Stimulated activated CD8-positive, alpha-beta memory T cell treated with anti-CD3 and anti-CD28 coated beads, Interleukin-7, amount 100 ng/mL, for 4 hours (primary cell): Measurements from ENCODE around the gene KCNJ6.
"Not testable (repeated sequence)": the region's sequence is repeated elsewhere in the genome, so short reads cannot be mapped to it uniquely, and the experiment has no call there.

Experiments used
- DNase-seq, 2 donors: peaks; one replicate each; pipeline ENCODE4 v3.0.0-alpha.2; 2020; ENCODE audit warnings: low read depth in 2 of 2

KCNJ6 gene

GRCh38 chr21:37601915-37602314, 314.3 kb downstream of the KCNJ6 start:
- no peak for DNase-seq

GRCh38 chr21:37601027-37601426, 315.2 kb downstream of the KCNJ6 start:
- no peak for DNase-seq

- no peak for DNase-seq
These were observed 320.3 kb downstream of the KCNJ6 start for GRCh38 chr21:37595944-37596343.

GRCh38 chr21:37594472-37594951, 321.7 kb downstream of the KCNJ6 start:
- no peak for DNase-seq

- no peak for DNase-seq
These were observed 322.4 kb downstream of the KCNJ6 start for GRCh38 chr21:37593740-37594471.

- no peak for DNase-seq
These were observed 323.2 kb downstream of the KCNJ6 start for GRCh38 chr21:37593015-37593414.

GRCh38 chr21:37592496-37592895, 323.8 kb downstream of the KCNJ6 start:
- no peak for DNase-seq

GRCh38 chr21:37591994-37592393, 324.3 kb downstream of the KCNJ6 start:
- not testable (repeated sequence) for DNase-seq

- DNase-seq, result not testable (repeated sequence)
These were observed 325.4 kb downstream of the KCNJ6 start for GRCh38 chr21:37590836-37591235.

- not testable (repeated sequence) for DNase-seq
These were observed 327.6 kb downstream of the KCNJ6 start for GRCh38 chr21:37588644-37589043.

GRCh38 chr21:37587635-37588177, 328.6 kb downstream of the KCNJ6 start:
- no peak for DNase-seq

GRCh38 chr21:37587203-37587602, 329.1 kb downstream of the KCNJ6 start:
- DNase-seq, result no peak

GRCh38 chr21:37582590-37582989, 333.7 kb downstream of the KCNJ6 start:
- DNase-seq, result no peak

- no peak for DNase-seq
These were observed 335.6 kb downstream of the KCNJ6 start for GRCh38 chr21:37580666-37581065.

GRCh38 chr21:37579356-37579755, 336.9 kb downstream of the KCNJ6 start:
- DNase-seq, result no peak

GRCh38 chr21:37578471-37579126, 337.7 kb downstream of the KCNJ6 start:
- no peak for DNase-seq

- not testable (repeated sequence) for DNase-seq
These were observed 339.3 kb downstream of the KCNJ6 start for GRCh38 chr21:37576929-37577328.

- no peak for DNase-seq
These were observed 340.7 kb downstream of the KCNJ6 start for GRCh38 chr21:37575580-37575979.

- DNase-seq, result no peak
These were observed 341.5 kb downstream of the KCNJ6 start for GRCh38 chr21:37574751-37575150.

- DNase-seq, result no peak
These were observed 341.9 kb downstream of the KCNJ6 start for GRCh38 chr21:37574316-37574715.

GRCh38 chr21:37571442-37571841, 344.8 kb downstream of the KCNJ6 start:
- no peak for DNase-seq

GRCh38 chr21:37568916-37569315, 347.3 kb downstream of the KCNJ6 start:
- no peak for DNase-seq

- DNase-seq, result no peak
These were observed 347.8 kb downstream of the KCNJ6 start for GRCh38 chr21:37568415-37568814.
